ENCODE measurements around the gene RNF38. TPM values are rescaled to one million over a fixed set of nuclear protein-coding genes. Genes with fewer than 3 reads are reported as not detected.
"Not testable (repeated sequence)": the region's sequence is repeated elsewhere in the genome, so short reads cannot be mapped to it uniquely, and the experiment has no call there.

The RNF38 gene
- total RNA-seq, 2 experiments from 2014 or later, result 37.0 to 40.2 TPM

GRCh38 chr9:36424289-36425055 lies 24.4 kb upstream of the RNF38 start:
- no peak for DNase-seq
- Mint-ChIP-seq H3K27me3 (no peaks in the 10 kb centered on the region), H3K4me1 (peaks cover 18% of the 10 kb centered on the region), H3K27ac (no peak overlapping the region), H3K9me3 (peaks cover 1% of the 10 kb centered on the region), H3K4me3 (no peak overlapping the region), H3K36me3 (peaks cover 12% of the 10 kb centered on the region)

DNA sequence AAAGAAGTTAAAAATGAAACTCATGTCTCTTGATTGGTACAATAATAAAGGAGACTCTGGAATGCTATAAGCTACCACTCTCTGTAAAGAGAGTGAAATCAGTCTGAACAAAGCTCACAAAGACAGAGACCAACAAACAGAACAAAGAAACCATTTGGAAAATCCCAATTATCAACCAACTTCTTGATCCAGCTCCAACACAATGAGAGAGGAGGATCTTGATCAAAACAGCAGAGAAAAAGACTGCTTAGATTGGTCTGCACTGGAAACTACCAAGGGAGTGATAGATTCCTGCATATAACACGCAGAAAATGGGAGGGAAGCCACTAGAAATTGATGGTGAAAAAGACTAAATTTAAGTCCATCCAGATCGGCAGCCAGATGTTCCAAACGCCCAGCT lies 23.1 kb upstream of the RNF38 start:
- no peak for DNase-seq
- Mint-ChIP-seq H3K4me1 (peaks cover 13% of the 10 kb centered on the region), H3K4me3 (no peak overlapping the region), H3K9me3 (peaks cover 1% of the 10 kb centered on the region), H3K27ac (no peak overlapping the region), H3K36me3 (peaks cover 12% of the 10 kb centered on the region), H3K27me3 (no peaks in the 10 kb centered on the region)

DNA sequence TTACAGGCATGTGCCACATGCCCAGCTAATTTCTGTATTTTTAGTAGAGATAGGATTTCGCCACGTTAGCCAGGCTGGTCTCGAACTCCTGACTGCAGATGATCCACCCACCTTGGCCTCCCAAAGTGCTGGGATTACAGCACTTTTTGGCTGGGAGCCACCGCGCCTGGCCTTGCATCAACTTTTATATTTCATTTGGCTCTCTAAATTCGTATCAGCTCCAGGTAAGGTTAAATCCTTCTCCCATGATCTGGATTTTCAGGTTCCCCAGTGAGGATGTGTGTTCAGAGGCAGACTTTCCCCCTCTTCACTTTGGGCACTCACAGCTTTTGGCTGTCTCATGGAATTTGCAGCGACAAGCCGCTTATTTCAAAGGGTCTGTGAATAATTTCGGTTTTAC lies 16.8 kb upstream of the RNF38 start:
- Mint-ChIP-seq H3K36me3 (peaks cover 9% of the 10 kb centered on the region), H3K4me1 (peaks cover 1% of the 10 kb centered on the region), H3K27me3 (no peaks in the 10 kb centered on the region), H3K27ac (no peak overlapping the region), H3K9me3 (no peaks in the 10 kb centered on the region), H3K4me3 (no peak overlapping the region)
- DNase-seq, result no peak

DNA sequence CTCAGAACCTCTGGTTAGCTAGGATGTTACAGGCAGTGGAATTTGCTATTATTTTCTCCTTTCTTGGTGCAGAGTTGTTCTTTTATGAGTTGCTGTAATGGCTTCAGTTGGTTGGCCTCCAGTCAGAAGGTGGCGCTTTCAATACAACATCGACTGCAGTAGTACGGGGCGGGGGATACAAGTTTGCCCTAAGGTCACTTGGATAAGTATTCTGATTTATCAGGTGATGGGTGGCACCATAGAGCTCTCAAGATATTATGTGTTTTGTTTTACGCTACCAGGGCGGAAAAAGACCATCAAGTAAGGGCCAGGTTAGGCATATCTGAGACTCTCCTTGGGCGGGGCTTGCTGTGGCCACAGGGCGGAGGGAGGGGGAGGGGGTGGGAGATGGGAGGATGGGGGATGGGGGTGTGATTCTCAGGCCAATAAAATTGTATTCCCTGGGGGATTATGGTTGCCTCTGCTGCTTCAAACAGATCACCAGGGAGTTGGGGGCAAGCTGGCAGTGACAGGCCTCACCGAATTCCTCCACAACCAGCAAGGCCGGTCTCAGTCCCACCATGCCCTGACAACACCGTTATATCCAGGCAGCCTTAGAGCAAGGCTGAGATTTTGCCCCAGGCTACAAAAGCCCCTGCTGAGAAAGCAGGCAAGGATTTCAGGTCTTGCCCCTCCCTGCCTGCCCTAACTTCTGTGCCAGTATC lies 15.9 kb upstream of the RNF38 start:
- Mint-ChIP-seq H3K9me3 (no peaks in the 10 kb centered on the region), H3K36me3 (peaks cover 9% of the 10 kb centered on the region), H3K4me3 (no peak overlapping the region), H3K4me1 (peaks cover 1% of the 10 kb centered on the region), H3K27me3 (no peaks in the 10 kb centered on the region), H3K27ac (no peak overlapping the region)
- no peak for DNase-seq

DNA sequence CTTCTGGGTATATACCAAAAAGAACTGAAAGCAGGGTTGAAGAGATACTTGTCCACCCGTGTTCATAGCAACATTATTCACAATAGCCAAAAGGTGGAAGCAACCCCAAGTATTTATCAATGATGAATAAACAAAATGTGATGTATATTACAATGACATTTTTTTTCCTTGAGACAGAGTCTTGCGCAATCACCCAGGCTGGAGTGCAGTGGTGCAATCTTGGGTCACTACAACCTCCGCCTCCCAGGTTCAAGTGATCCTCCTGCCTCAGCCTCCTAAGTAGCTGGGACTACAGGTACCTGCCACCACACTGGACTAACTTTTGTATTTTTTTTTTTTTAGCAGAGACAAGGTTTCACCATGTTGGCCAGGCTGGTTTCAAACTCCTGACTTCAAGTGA lies 11.3 kb upstream of the RNF38 start:
- not testable (repeated sequence) for H3K27ac Mint-ChIP-seq, H3K4me3 Mint-ChIP-seq, DNase-seq, H3K4me1 Mint-ChIP-seq, H3K36me3 Mint-ChIP-seq, H3K27me3 Mint-ChIP-seq, H3K9me3 Mint-ChIP-seq

DNA sequence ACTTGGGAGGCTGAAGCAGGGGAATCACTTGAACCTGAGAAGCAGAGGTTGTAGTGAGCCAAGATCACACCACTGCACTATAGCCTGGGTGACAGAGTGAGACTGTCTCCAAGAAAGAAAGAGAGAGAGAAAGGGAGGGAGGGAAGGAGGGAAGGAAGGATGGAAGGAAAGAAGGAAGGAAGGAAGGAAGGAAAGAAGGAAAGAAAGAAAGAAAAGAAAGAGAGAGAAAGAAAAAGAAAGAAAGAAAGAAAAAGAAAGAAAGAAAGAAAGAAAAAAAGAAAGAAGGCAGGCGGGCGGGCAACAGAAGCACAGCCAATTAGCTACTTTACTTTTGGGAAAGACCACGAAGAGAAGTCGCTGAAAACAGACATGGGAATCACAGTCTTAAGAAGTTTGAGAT lies 9.0 kb upstream of the RNF38 start:
- not testable (repeated sequence) for H3K27me3 Mint-ChIP-seq, H3K36me3 Mint-ChIP-seq, H3K9me3 Mint-ChIP-seq, DNase-seq, H3K4me1 Mint-ChIP-seq, H3K27ac Mint-ChIP-seq, H3K4me3 Mint-ChIP-seq

DNA sequence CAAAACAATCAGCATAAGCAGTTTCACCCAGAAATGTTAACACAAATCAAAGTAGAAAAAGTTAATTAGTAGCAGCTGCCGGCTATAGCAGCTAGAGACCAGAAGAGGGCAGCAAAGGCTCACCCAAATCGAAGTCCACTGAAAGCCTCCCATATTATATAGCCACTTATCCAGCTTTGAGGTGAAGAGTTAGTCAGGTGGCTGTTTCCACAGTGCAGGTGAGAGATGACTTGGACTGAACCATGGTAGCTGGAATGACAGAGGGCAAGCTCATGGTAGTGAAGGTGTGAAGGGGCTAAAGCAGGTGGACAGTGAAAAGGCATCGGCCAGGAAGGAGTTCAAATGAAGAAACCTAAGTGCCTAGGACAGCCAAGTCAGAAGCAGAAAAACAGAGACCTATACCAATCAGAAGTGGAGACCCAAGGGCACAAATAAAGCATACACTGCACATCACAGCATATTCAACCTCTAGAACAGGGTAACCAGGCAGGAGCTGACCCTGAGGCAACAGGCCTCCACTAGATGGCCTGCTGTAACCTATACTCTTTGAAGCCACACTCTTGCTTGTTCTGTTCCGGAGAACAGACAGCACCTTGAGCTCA lies 7.2 kb upstream of the RNF38 start:
- Mint-ChIP-seq H3K4me1 (peaks cover 8% of the 10 kb centered on the region), H3K27ac (peak overlapping the region; percentile 8), H3K4me3 (no peak overlapping the region), H3K9me3 (no peaks in the 10 kb centered on the region), H3K27me3 (no peaks in the 10 kb centered on the region), H3K36me3 (no peaks in the 10 kb centered on the region)
- peak; percentile 39 for DNase-seq

- Mint-ChIP-seq H3K9me3 (peaks cover 1% of the 10 kb centered on the region), H3K4me3 (no peak overlapping the region), H3K27me3 (no peaks in the 10 kb centered on the region), H3K36me3 (peaks cover 8% of the 10 kb centered on the region), H3K27ac (no peak overlapping the region), H3K4me1 (peaks cover 26% of the 10 kb centered on the region)
- DNase-seq, result no peak
Observed at GRCh38 chr9:36402536-36402935, 2.5 kb upstream of the RNF38 start.

DNA sequence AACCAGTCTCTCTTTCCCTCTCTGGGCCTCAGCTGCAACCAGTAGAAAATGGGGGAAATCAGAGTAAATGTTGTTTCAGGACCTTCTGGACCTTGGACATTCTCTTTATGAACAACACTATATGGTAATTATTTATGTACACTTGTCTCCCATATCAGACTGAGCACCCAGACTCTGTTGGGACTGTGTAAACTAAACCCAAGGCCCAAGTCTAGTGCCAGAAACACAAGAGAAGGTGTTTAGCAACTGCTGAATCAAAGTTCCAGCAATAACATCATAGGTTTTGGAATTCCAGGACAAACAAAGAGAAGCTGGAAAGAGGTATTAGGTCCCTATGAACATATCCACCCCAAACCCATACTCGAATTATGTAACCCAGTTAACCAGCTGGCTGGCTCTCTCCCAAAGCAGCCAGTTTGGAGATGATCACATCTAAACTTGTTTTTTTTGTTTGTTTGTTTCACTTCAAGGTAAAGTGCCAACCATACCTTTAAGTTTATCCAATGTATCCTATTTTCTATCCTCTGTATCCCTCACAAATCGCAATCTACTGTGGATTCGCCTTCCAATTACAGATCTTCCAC lies 1.9 kb upstream of the RNF38 start:
- Mint-ChIP-seq H3K4me1 (peaks cover 20% of the 10 kb centered on the region), H3K27me3 (no peaks in the 10 kb centered on the region), H3K27ac (peak overlapping the region; percentile 90), H3K4me3 (no peak overlapping the region), H3K9me3 (peaks cover 1% of the 10 kb centered on the region), H3K36me3 (peaks cover 8% of the 10 kb centered on the region)
- DNase-seq, result no peak

GRCh38 chr9:36401164-36401740 lies 1.2 kb upstream of the RNF38 start:
- peak overlapping the region; percentile 95 for H3K4me3 Mint-ChIP-seq
- peaks cover 10% of the 10 kb centered on the region for H3K36me3 Mint-ChIP-seq
- no peak for DNase-seq
- H3K4me1 Mint-ChIP-seq, result peaks cover 24% of the 10 kb centered on the region
- H3K9me3 Mint-ChIP-seq, result peaks cover 1% of the 10 kb centered on the region
- peak overlapping the region; percentile 94 for H3K27ac Mint-ChIP-seq
- no peaks in the 10 kb centered on the region for H3K27me3 Mint-ChIP-seq

DNA sequence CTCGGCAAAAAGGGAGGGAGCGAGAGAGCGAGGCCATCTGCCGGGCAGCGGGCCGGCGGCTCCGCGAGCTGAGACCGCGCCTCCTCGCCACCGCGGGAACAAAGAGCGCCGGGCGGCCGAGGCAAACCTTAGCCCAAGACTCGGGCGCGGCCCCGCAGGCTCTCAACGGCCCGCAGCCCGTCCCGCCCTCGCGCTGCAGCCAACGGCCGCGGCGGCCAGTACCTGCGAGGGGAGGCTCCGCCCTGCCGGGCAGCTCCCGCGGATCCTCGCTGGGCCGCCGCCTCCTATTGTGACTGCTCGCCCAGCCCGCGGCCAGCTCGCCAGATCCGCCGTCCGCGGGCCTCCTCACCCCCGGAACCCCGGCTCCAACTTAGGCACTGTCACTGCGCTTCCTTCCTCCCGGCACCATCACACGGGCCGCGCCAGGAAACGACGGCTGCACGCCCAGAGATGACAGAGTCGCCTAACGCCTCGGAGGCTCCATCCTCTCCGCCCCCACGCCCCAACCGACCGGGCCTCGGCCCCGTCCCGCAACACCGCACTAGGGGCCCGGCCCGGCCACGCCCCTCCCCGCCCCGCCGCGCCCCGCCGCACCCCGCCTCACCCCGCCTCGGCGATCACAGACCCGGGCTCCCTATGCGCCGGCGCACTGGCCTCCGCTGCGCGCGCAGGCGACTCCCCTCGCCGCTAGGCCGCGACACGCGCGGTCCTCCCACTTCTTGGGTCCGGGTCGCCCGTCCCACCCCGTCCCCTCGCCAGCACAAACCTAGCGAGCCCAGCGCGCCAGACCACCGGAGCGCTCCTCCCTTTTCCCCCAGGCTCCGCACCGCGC lies 479 bp upstream of the RNF38 start:
- peak; percentile 92 for DNase-seq
- no peaks in the 10 kb centered on the region for H3K27me3 Mint-ChIP-seq
- peak overlapping the region; percentile 96 for H3K27ac Mint-ChIP-seq

DNA sequence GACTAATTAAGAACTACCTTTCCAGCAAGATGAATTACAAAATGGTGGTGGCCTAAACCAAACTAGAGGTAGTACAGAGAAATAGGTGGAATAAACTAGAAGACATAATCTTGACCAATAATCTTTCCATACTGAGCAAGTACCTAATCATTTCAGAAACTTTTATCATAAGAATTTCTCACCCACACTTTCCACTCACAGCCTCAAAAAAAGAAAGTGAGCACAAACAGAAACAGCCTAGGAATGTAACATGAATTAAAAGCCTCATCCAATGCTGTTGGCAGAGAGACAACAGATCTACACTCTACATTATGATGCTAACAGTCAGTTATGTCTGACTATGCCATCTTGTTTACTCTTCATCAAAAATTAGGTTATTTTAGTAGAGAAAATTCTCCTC lies 1.3 kb downstream of the RNF38 start:
- peaks cover 1% of the 10 kb centered on the region for H3K9me3 Mint-ChIP-seq

More for the DNA sequence above, 479 bp upstream of the RNF38 start:
- H3K9me3 Mint-ChIP-seq, result peaks cover 1% of the 10 kb centered on the region
- H3K36me3 Mint-ChIP-seq, result peaks cover 14% of the 10 kb centered on the region
- peak overlapping the region; percentile 95 for H3K4me3 Mint-ChIP-seq
- H3K4me1 Mint-ChIP-seq, result peaks cover 31% of the 10 kb centered on the region

GRCh38 chr9:36396985-36397384 lies 3.1 kb downstream of the RNF38 start:
- peaks cover 57% of the 10 kb centered on the region for H3K4me1 Mint-ChIP-seq
- peaks cover 26% of the 10 kb centered on the region for H3K36me3 Mint-ChIP-seq
- H3K9me3 Mint-ChIP-seq, result peaks cover 1% of the 10 kb centered on the region
- H3K27ac Mint-ChIP-seq, result no peak overlapping the region
- no peak overlapping the region for H3K4me3 Mint-ChIP-seq
- no peak for DNase-seq
- H3K27me3 Mint-ChIP-seq, result no peaks in the 10 kb centered on the region

More for the DNA sequence above, 1.3 kb downstream of the RNF38 start:
- H3K4me3 Mint-ChIP-seq, result peak overlapping the region; percentile 54
- H3K36me3 Mint-ChIP-seq, result peaks cover 18% of the 10 kb centered on the region
- DNase-seq, result no peak
- H3K27ac Mint-ChIP-seq, result peak overlapping the region; percentile 76
- H3K27me3 Mint-ChIP-seq, result no peaks in the 10 kb centered on the region
- H3K4me1 Mint-ChIP-seq, result peaks cover 42% of the 10 kb centered on the region

DNA sequence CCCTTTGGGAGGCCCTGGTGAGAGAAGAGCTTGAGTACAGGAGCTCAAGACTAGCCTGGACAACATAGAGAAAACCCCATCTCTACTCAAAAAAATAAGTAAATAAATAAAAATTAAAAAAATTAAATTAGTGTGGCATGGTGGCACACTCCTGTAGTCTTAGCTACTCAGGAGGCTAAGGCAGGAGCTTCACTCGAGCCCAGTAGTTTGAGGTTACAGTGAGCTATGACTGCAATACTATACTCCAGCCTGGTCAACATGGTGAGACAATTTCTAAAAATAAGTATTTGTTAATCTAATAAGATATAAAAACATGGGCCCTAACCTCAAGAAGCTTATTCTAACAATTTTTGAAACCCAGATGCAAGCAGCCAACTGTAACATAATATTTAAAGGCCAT lies 7.6 kb downstream of the RNF38 start:
- Mint-ChIP-seq H3K36me3 (peaks cover 28% of the 10 kb centered on the region), H3K27me3 (no peaks in the 10 kb centered on the region), H3K4me1 (peaks cover 64% of the 10 kb centered on the region), H3K27ac (no peak overlapping the region), H3K4me3 (no peak overlapping the region), H3K9me3 (no peaks in the 10 kb centered on the region)
- DNase-seq, result no peak
